T-cell (primary cell): ENCODE results near the gene ADRB2. TPM values are rescaled to one million over a fixed set of nuclear protein-coding genes. Genes with fewer than 3 reads are reported as not detected.

ENCODE experiments used
- ATAC-seq, 4 experiments: fragments of 200-7000 bp in 3 of 4; fragments of 150-1000 bp in 1 of 4; cut with Tn5 transposase; replicated peaks in 1 of 4; 1 replicate in 3 of 4; 2 replicates in 1 of 4; pipeline ENCODE4 v1.10.0; 2021; ENCODE audit warnings: moderate library complexity in 3 of 4, mild to moderate bottlenecking in 2 of 4, moderate number of reproducible peaks in 1 of 4
- CTCF ChIA-PET, 2 donors: fragments of 300-600 bp; sonication (Branson Sonifier 250); formaldehyde crosslinking; loops; one replicate each; lab custom pipeline; 2022; ENCODE audit warnings: antibody characterized with exemption in 2 of 2; lab: Charles Lee
- POLR2A ChIA-PET, 2 donors: fragments of 300-600 bp; sonication (Branson Sonifier 250); formaldehyde crosslinking; loops; one replicate each; lab custom pipeline; 2022; ENCODE audit warnings: antibody characterized with exemption in 2 of 2; lab: Charles Lee
- DNase-seq, 35 experiments: peaks; one replicate each; pipeline versions ENCODE4 v3.0.0 to v3.0.0-alpha.2; 2013 to 2023
- H3K27ac ChIP-seq: one replicate; pipeline ENCODE4 v1.5.1; 2013; ENCODE audit warnings: low read length
- H3K27me3 ChIP-seq, 2 experiments: replicated peaks in 1 of 2; 1 replicate in 1 of 2; 2 replicates in 1 of 2; pipeline versions ENCODE4 v1.6.1 to v1.7.0; 2013; ENCODE audit warnings: low read length in 1 of 2, mixed read lengths in 1 of 2; ENCODE audit not compliant: control insufficient read depth in 2 of 2, insufficient read depth in 2 of 2; ENCODE audit errors: extremely low read depth in 1 of 2
- H3K36me3 ChIP-seq, 2 donors: 1 replicate in 1 of 2; 2 replicates in 1 of 2; pipeline versions ENCODE4 v1.6.1 to v1.7.0; 2013; ENCODE audit warnings: low read length in 1 of 2; ENCODE audit not compliant: control insufficient read depth in 2 of 2, insufficient read depth in 1 of 2; ENCODE audit errors: extremely low read depth in 1 of 2
- H3K4me1 ChIP-seq, 2 experiments: 1 replicate in 1 of 2; 2 replicates in 1 of 2; pipeline versions ENCODE4 v1.6.1 to v1.7.0; 2013; ENCODE audit warnings: low read length in 2 of 2, mixed read lengths in 1 of 2; ENCODE audit not compliant: insufficient read depth in 2 of 2, control insufficient read depth in 1 of 2; ENCODE audit errors: extremely low read depth in 1 of 2
- H3K4me3 ChIP-seq, 2 donors: 1 replicate in 1 of 2; 2 replicates in 1 of 2; pipeline versions ENCODE4 v1.5.1 to v1.7.0; 2013; ENCODE audit warnings: mild to moderate bottlenecking in 2 of 2, low read length in 1 of 2, moderate library complexity in 1 of 2; ENCODE audit not compliant: control insufficient read depth in 1 of 2; ENCODE audit errors: extremely low read depth in 1 of 2
- H3K9me3 ChIP-seq: 2 replicates; pipeline ENCODE4 v1.7.0; 2013
- H3K27ac Mint-ChIP-seq, 2 donors: one replicate each; pipeline ENCODE4 v1.8.0; 2020 to 2021; ENCODE audit warnings: mild to moderate bottlenecking in 2 of 2, mixed read lengths in 2 of 2
- H3K27me3 Mint-ChIP-seq, 2 donors: one replicate each; pipeline ENCODE4 v1.8.0; 2021 to 2022; ENCODE audit warnings: mixed read lengths in 2 of 2
- H3K36me3 Mint-ChIP-seq: one replicate; pipeline ENCODE4 v1.8.0; 2021; ENCODE audit warnings: mixed read lengths
- H3K4me1 Mint-ChIP-seq, 3 donors: one replicate each; pipeline ENCODE4 v1.8.0; 2020 to 2022; ENCODE audit warnings: mixed read lengths in 3 of 3, mild to moderate bottlenecking in 1 of 3
- H3K4me3 Mint-ChIP-seq, 3 donors: one replicate each; pipeline ENCODE4 v1.8.0; 2020 to 2022; ENCODE audit warnings: mild to moderate bottlenecking in 3 of 3, mixed read lengths in 3 of 3, moderate library complexity in 3 of 3
- H3K9me3 Mint-ChIP-seq, 3 donors: one replicate each; pipeline ENCODE4 v1.8.0; 2020 to 2022; ENCODE audit warnings: mixed read lengths in 3 of 3
- WGBS: methylation state at CpG from one replicate; pipeline ENCODE4 v1.1.5; 2013; ENCODE audit warnings: missing lambda C conversion rate; ENCODE audit not compliant: insufficient coverage; 5-methylcytosine and 5-hydroxymethylcytosine counted together
- total RNA-seq, 35 experiments: library from RNA in 6 of 35; stranded (reverse) in 6 of 35; fragments of 120-200 nt in 1 of 35; gene quantifications; one replicate each; pipeline versions ENCODE4 v1.2.1 to v1.2.4 and lab custom pipeline; 2013 to 2026

The ADRB2 gene
- total RNA-seq, 5 donors from 2014 or later (not counting 1 experiment from before 2014, with no cell fraction given), result 2.3 to 11.3 (median 7.2) TPM

- no peaks in the 10 kb centered on the region for H3K36me3 Mint-ChIP-seq
- no peak for DNase-seq
- H3K27me3 ChIP-seq, result peaks cover 0 to 5% of the 10 kb centered on the region in 2 experiments
- H3K4me3 Mint-ChIP-seq, result peak overlapping the region; percentile 83 to 90 (median 86)
- peaks cover 44 to 57% (median 52%) of the 10 kb centered on the region in 3 donors for H3K4me1 Mint-ChIP-seq
- peaks cover 3 to 25% of the 10 kb centered on the region in 2 experiments for H3K4me1 ChIP-seq
- no peaks in the 10 kb centered on the region for H3K36me3 ChIP-seq
- POLR2A ChIA-PET, result interaction anchor here in 1 of 2 donors (0.6 to 1.7 kb wide), 6 partner anchors 11 to 18 kb away, joined by 3 to 6 read pairs (median 4); no protein-coding TSS in a partner anchor
- no peaks in the 10 kb centered on the region for H3K9me3 Mint-ChIP-seq
- peak; percentile 33 to 41 (median 40) for ATAC-seq
- 5% methylated on average over 24 of the region's 28 CpGs for WGBS
- peak overlapping the region; percentile 76 to 93 for H3K4me3 ChIP-seq
- CTCF ChIA-PET, result interaction anchor here in 1 of 2 donors (0.5 to 1.6 kb wide), 3 partner anchors 131 to 723 kb away, joined by 3 to 7 read pairs (median 3); no protein-coding TSS in a partner anchor
- peak overlapping the region; percentile 70 to 88 for H3K27ac Mint-ChIP-seq
- H3K27me3 Mint-ChIP-seq, result peaks cover 0 to 4% of the 10 kb centered on the region in 2 donors
- no peaks in the 10 kb centered on the region for H3K9me3 ChIP-seq
- H3K27ac ChIP-seq, result peak overlapping the region; percentile 71
Observed at GRCh38 chr5:148826739-148827070, 294 bp downstream of the ADRB2 start.

GRCh38 chr5:148827723-148828122, 1.3 kb downstream of the ADRB2 start:
- H3K4me1 Mint-ChIP-seq, result peaks cover 45 to 66% (median 61%) of the 10 kb centered on the region in 3 donors
- H3K4me3 Mint-ChIP-seq, result peak overlapping the region; percentile 83 to 90 (median 86)
- peaks cover 0 to 4% of the 10 kb centered on the region in 2 donors for H3K27me3 Mint-ChIP-seq
- H3K27ac Mint-ChIP-seq, result peak overlapping the region; percentile 70 to 73
- CTCF ChIA-PET, result interaction anchor here (0.6 to 2.7 kb wide), 11 partner anchors 12 to 159 kb away, joined by 3 to 10 read pairs (median 4); no protein-coding TSS in a partner anchor
- Histone ChIP-seq H3K4me3 (peak overlapping the region; percentile 10 to 76), H3K27me3 (peaks cover 0 to 5% of the 10 kb centered on the region in 2 experiments), H3K9me3 (no peaks in the 10 kb centered on the region), H3K4me1 (peaks cover 3 to 27% of the 10 kb centered on the region in 2 experiments), H3K27ac (peak overlapping the region; percentile 71), H3K36me3 (no peaks in the 10 kb centered on the region)
- no peak for DNase-seq
- no peak for ATAC-seq
- POLR2A ChIA-PET, result interaction anchor here (0.7 to 1.7 kb wide), 3 partner anchors 12 to 48 kb away, joined by 6 to 11 read pairs (median 10); no protein-coding TSS in a partner anchor
- no peaks in the 10 kb centered on the region for H3K36me3 Mint-ChIP-seq
- no peaks in the 10 kb centered on the region for H3K9me3 Mint-ChIP-seq
- WGBS, result 80% methylated on average over 2 of the region's 7 CpGs

- peak in 2 of 35 experiments; percentile 23 to 45 for DNase-seq
- Histone ChIP-seq H3K36me3 (no peaks in the 10 kb centered on the region), H3K27me3 (peaks cover 0 to 5% of the 10 kb centered on the region in 2 experiments), H3K4me3 (peak overlapping the region in 1 of 2 donors; percentile 76), H3K9me3 (no peaks in the 10 kb centered on the region), H3K27ac (no peak overlapping the region), H3K4me1 (peaks cover 3 to 32% of the 10 kb centered on the region in 2 experiments)
- H3K4me3 Mint-ChIP-seq, result peak overlapping the region; percentile 83 to 90 (median 86)
- H3K4me1 Mint-ChIP-seq, result peaks cover 45 to 72% (median 67%) of the 10 kb centered on the region in 3 donors
- ChIA-PET POLR2A (interaction anchor here in 1 of 2 donors (0.7 kb wide), 1 partner anchor 48 kb away, joined by 10 read pairs; no protein-coding TSS in a partner anchor), CTCF (interaction anchor here (0.6 to 2.7 kb wide), 12 partner anchors 8 to 158 kb away, joined by 3 to 10 read pairs (median 4); no protein-coding TSS in a partner anchor)
- no peaks in the 10 kb centered on the region for H3K36me3 Mint-ChIP-seq
- WGBS, result no CpG with 5 or more reads among the region's 6 CpGs
- H3K27ac Mint-ChIP-seq, result peak overlapping the region; percentile 53 to 70
- H3K27me3 Mint-ChIP-seq, result peaks cover 0 to 4% of the 10 kb centered on the region in 2 donors
- ATAC-seq, result no peak
- no peaks in the 10 kb centered on the region for H3K9me3 Mint-ChIP-seq
Observed at GRCh38 chr5:148828511-148829247, 2.3 kb downstream of the ADRB2 start.

GRCh38 chr5:148829248-148829594, 2.8 kb downstream of the ADRB2 start:
- Histone ChIP-seq H3K4me1 (peaks cover 3 to 32% of the 10 kb centered on the region in 2 experiments), H3K27ac (no peak overlapping the region), H3K36me3 (no peaks in the 10 kb centered on the region), H3K9me3 (no peaks in the 10 kb centered on the region), H3K27me3 (peaks cover 0 to 5% of the 10 kb centered on the region in 2 experiments), H3K4me3 (peak overlapping the region in 1 of 2 donors; percentile 76)
- H3K27ac Mint-ChIP-seq, result peak overlapping the region in 1 of 2 donors; percentile 71
- H3K9me3 Mint-ChIP-seq, result no peaks in the 10 kb centered on the region
- DNase-seq (no peak), ATAC-seq (no peak)
- no CpG with 5 or more reads among the region's 3 CpGs for WGBS
- ChIA-PET CTCF (interaction anchor here in 1 of 2 donors (1.1 to 2.7 kb wide), 4 partner anchors 8 to 128 kb away, joined by 4 to 10 read pairs (median 4); no protein-coding TSS in a partner anchor), POLR2A (no interaction called here)
- peaks cover 0 to 4% of the 10 kb centered on the region in 2 donors for H3K27me3 Mint-ChIP-seq
- H3K4me3 Mint-ChIP-seq, result peak overlapping the region; percentile 83 to 90 (median 86)
- H3K36me3 Mint-ChIP-seq, result peaks cover 1% of the 10 kb centered on the region
- H3K4me1 Mint-ChIP-seq, result peaks cover 49 to 78% (median 72%) of the 10 kb centered on the region in 3 donors

- CTCF ChIA-PET, result interaction anchor here (0.8 to 2.7 kb wide), 2 partner anchors 128 to 206 kb away, joined by 3 to 10 read pairs; no protein-coding TSS in a partner anchor
- H3K4me3 ChIP-seq, result peak overlapping the region in 1 of 2 donors; percentile 76
- H3K27ac ChIP-seq, result no peak overlapping the region
- no peaks in the 10 kb centered on the region for H3K36me3 ChIP-seq
- POLR2A ChIA-PET, result no interaction called here
- H3K9me3 Mint-ChIP-seq, result no peaks in the 10 kb centered on the region
- H3K27ac Mint-ChIP-seq, result peak overlapping the region; percentile 48 to 71
- no peak for DNase-seq
- no CpG with 5 or more reads among the region's 5 CpGs for WGBS
- peak overlapping the region; percentile 83 to 90 (median 86) for H3K4me3 Mint-ChIP-seq
- H3K27me3 ChIP-seq, result peaks cover 0 to 5% of the 10 kb centered on the region in 2 experiments
- ATAC-seq, result no peak
- peaks cover 3% of the 10 kb centered on the region for H3K36me3 Mint-ChIP-seq
- H3K4me1 Mint-ChIP-seq, result peaks cover 52 to 82% (median 74%) of the 10 kb centered on the region in 3 donors
- H3K9me3 ChIP-seq, result no peaks in the 10 kb centered on the region
- H3K4me1 ChIP-seq, result peaks cover 3 to 34% of the 10 kb centered on the region in 2 experiments
- peaks cover 0 to 4% of the 10 kb centered on the region in 2 donors for H3K27me3 Mint-ChIP-seq
Observed at GRCh38 chr5:148829734-148830133, 3.3 kb downstream of the ADRB2 start.

- ATAC-seq, result no peak
- Histone ChIP-seq H3K4me3 (peak overlapping the region in 1 of 2 donors; percentile 76), H3K27me3 (peaks cover 0 to 5% of the 10 kb centered on the region in 2 experiments), H3K9me3 (no peaks in the 10 kb centered on the region), H3K27ac (no peak overlapping the region), H3K36me3 (no peaks in the 10 kb centered on the region), H3K4me1 (peaks cover 3 to 35% of the 10 kb centered on the region in 2 experiments)
- Mint-ChIP-seq H3K9me3 (no peaks in the 10 kb centered on the region), H3K4me1 (peaks cover 52 to 83% (median 74%) of the 10 kb centered on the region in 3 donors), H3K27ac (peak overlapping the region; percentile 48 to 71), H3K27me3 (peaks cover 0 to 4% of the 10 kb centered on the region in 2 donors), H3K4me3 (peak overlapping the region; percentile 83 to 90 (median 86)), H3K36me3 (peaks cover 3% of the 10 kb centered on the region)
- CTCF ChIA-PET, result interaction anchor here (0.6 to 2.7 kb wide), 4 partner anchors 10 to 722 kb away, joined by 3 to 10 read pairs (median 4); no protein-coding TSS in a partner anchor
- DNase-seq, result no peak
- POLR2A ChIA-PET, result no interaction called here
- WGBS, result no CpG with 5 or more reads among the region's 2 CpGs
Observed at GRCh38 chr5:148830211-148830610, 3.8 kb downstream of the ADRB2 start.
